ENCODE results near the gene SEMA3D. TPM values are rescaled to one million over a fixed set of nuclear protein-coding genes. Genes with fewer than 3 reads are reported as not detected.

The SEMA3D gene
- total and polyA plus RNA-seq, 9 of the 15 experiments (the other 6 are each of a cell fraction or from before 2014, with no cell fraction given) = 0.01 to 0.10 (median 0.04) TPM; not detected in 1

- no peak for TF ChIP-seq PBX2 (CRISPR knock-in tag; IDR thresholded peaks at IDR 0.05; ENCODE audit: low read depth)
- TF ChIP-seq PBX2 (tag; conservative IDR thresholded peaks at IDR 0.05; ENCODE audit: low read depth) = no peak
- no peak for TF ChIP-seq AFF4 (CRISPR knock-in tag; IDR thresholded peaks at IDR 0.05)
These were observed 134.7 kb downstream of the SEMA3D start (continued) for GRCh38 chr7:85052056-85052737.

Measured in K562 (cell line).